ENCODE results near the gene HTR3B.

DNA sequence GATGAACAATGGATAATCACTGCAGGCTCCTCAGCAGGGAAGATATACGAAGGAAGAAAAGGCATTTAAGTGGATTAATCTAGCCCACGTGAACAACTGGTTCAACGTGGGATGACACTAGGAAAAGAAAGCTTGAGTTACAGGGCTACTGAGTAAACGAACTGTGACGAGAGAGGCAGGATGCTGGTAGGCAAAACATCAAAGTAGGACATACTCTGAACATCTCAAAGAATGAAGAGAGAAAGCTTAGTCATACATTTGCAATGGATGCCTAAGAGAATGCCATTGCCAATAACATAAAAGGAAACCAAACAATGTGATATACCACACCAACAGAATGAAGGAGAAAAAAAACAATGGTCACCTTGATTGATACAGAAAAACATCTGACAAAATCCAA lies 42.2 kb upstream of the HTR3B start:
- TF ChIP-seq EP300 (IDR thresholded peaks at IDR 0.05): no peak
- TF ChIP-seq, protein P1, sequence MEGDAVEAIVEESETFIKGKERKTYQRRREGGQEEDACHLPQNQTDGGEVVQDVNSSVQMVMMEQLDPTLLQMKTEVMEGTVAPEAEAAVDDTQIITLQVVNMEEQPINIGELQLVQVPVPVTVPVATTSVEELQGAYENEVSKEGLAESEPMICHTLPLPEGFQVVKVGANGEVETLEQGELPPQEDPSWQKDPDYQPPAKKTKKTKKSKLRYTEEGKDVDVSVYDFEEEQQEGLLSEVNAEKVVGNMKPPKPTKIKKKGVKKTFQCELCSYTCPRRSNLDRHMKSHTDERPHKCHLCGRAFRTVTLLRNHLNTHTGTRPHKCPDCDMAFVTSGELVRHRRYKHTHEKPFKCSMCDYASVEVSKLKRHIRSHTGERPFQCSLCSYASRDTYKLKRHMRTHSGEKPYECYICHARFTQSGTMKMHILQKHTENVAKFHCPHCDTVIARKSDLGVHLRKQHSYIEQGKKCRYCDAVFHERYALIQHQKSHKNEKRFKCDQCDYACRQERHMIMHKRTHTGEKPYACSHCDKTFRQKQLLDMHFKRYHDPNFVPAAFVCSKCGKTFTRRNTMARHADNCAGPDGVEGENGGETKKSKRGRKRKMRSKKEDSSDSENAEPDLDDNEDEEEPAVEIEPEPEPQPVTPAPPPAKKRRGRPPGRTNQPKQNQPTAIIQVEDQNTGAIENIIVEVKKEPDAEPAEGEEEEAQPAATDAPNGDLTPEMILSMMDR (IDR thresholded peaks at IDR 0.05): no peak
